ENCODE data around the gene FGFBP2. TPM values are rescaled to one million over a fixed set of nuclear protein-coding genes. Genes with fewer than 3 reads are reported as not detected.
A peak's percentile ranks its signal among the peaks of the same experiment; 100 is the strongest.

The FGFBP2 gene
- total RNA-seq, 1 experiment from 2014 or later: not detected

GRCh38 chr4:15968551-15969300 is 5.8 kb upstream of the FGFBP2 start:
- no peak for DNase-seq (ENCODE audit: low spot score)

- DNase-seq (ENCODE audit: low spot score): no peak
Measured at GRCh38 chr4:15965325-15965724, 2.4 kb upstream of the FGFBP2 start.

- DNase-seq (ENCODE audit: low spot score): no peak
Measured at GRCh38 chr4:15964159-15964558, 1.2 kb upstream of the FGFBP2 start.

- no peak for DNase-seq (ENCODE audit: low spot score)
Measured at GRCh38 chr4:15963576-15963975, 601 bp upstream of the FGFBP2 start.

- no peak for DNase-seq (ENCODE audit: low spot score)
Measured at GRCh38 chr4:15961781-15962510, 1.0 kb downstream of the FGFBP2 start.

GRCh38 chr4:15958562-15958961 is 4.4 kb downstream of the FGFBP2 start:
- DNase-seq (ENCODE audit: low spot score): no peak

- peak; percentile 64 for DNase-seq (ENCODE audit: low spot score)
Measured at GRCh38 chr4:15956179-15956850, 6.7 kb downstream of the FGFBP2 start.

- peak; percentile 30 for DNase-seq (ENCODE audit: low spot score)
Measured at GRCh38 chr4:15955670-15956069, 7.3 kb downstream of the FGFBP2 start.

GRCh38 chr4:15953625-15954024 is 9.3 kb downstream of the FGFBP2 start:
- no peak for DNase-seq (ENCODE audit: low spot score)

- no peak for DNase-seq (ENCODE audit: low spot score)
Measured at GRCh38 chr4:15951781-15952180, 11.2 kb downstream of the FGFBP2 start.

- no peak for DNase-seq (ENCODE audit: low spot score)
Measured at GRCh38 chr4:15948826-15949225, 14.1 kb downstream of the FGFBP2 start.

- no peak for DNase-seq (ENCODE audit: low spot score)
Measured at GRCh38 chr4:15947684-15948083, 15.3 kb downstream of the FGFBP2 start.

GRCh38 chr4:15945516-15945915 is 17.5 kb downstream of the FGFBP2 start:
- no peak for DNase-seq (ENCODE audit: low spot score)

- no peak for DNase-seq (ENCODE audit: low spot score)
Measured at GRCh38 chr4:15944895-15945294, 18.1 kb downstream of the FGFBP2 start.

- no peak for DNase-seq (ENCODE audit: low spot score)
Measured at GRCh38 chr4:15942283-15942682, 20.7 kb downstream of the FGFBP2 start.

GRCh38 chr4:15938640-15939039 is 24.3 kb downstream of the FGFBP2 start, which contains the start of gene FGFBP1:
Gene FGFBP1, minus strand, starts transcription at chr4:15938740. Its CDS starts 2,108 bp downstream, at chr4:15936632.
- no peak for DNase-seq (ENCODE audit: low spot score)

- peak; percentile 23 for DNase-seq (ENCODE audit: low spot score)
Measured at GRCh38 chr4:15938182-15938581, 24.8 kb downstream of the FGFBP2 start.

GRCh38 chr4:15936495-15936894 is 26.5 kb downstream of the FGFBP2 start:
- DNase-seq (ENCODE audit: low spot score): no peak

- no peak for DNase-seq (ENCODE audit: low spot score)
Measured at GRCh38 chr4:15935504-15936402, 27.2 kb downstream of the FGFBP2 start.

GRCh38 chr4:15934259-15934658 is 28.7 kb downstream of the FGFBP2 start:
- DNase-seq (ENCODE audit: low spot score): no peak

GRCh38 chr4:15931451-15932210 is 31.3 kb downstream of the FGFBP2 start:
- DNase-seq (ENCODE audit: low spot score): no peak
